Measurements from ENCODE around the gene RAB40C. TPM values are rescaled to one million over a fixed set of nuclear protein-coding genes. Genes with fewer than 3 reads are reported as not detected.

The RAB40C gene
- total RNA-seq, 2 donors from 2014 or later, result 15.0 to 15.3 TPM

- DNase-seq (no peak), ATAC-seq (replicated peaks in 1 of 2) (no peak)
- H3K27me3 Mint-ChIP-seq (ENCODE audit: low read depth), result no peaks in the 10 kb centered on the region
- H3K9me3 Mint-ChIP-seq, result no peaks in the 10 kb centered on the region
- no peaks in the 10 kb centered on the region for H3K36me3 Mint-ChIP-seq (ENCODE audit: insufficient read depth in 2 of 2)
- no peak overlapping the region for H3K27ac Mint-ChIP-seq
- no peak overlapping the region for H3K4me3 Mint-ChIP-seq
- H3K4me1 Mint-ChIP-seq (ENCODE audit: low read depth), result no peaks in the 10 kb centered on the region
Measured at GRCh38 chr16:554640-555365, 35.1 kb upstream of the RAB40C start.

DNA sequence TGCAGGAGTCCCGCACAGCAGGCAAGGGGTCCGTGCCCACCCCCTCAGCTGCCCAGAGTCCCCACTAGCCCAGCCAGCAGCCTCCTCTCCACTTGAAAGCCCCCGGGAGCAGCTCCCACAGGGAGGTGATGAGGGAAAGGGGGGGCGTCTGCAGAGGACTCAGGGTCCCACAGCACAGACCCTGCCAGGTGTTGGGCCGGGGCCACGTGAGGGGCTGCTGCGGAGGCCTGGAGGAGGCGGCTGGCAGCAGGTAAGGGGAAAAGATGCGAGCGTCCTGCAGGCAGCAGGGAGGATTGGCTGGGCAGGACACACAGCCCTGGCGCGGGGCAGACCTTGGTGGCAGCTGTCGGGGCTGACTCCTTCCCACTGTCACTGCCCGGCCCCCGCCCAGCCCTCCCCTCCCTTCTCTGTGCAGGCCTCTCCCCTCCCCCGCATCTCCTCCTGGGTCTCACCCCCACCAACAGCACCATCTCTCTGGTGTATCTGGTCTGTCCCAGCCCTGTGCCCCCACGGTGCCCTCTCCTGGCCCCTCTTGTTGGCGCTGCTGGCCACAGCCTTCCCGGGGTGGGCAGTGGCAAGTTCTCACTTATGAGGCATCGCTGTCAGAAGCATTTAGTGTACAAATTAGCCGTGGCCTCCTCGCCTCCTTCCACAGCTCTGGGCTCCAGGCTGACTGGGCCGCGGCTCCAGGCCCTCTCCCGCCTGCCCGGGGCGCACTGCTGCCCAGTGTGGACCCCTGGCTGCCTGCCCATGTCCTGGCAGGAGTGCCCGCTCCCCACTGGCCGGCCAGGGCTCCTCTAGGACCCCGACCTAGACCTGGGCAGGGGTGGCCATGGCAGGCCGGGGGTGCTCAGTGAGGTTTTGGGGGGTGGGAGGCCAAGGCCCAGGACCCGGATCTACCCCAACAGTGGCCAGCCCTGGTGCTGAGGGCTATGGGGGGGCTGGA lies 34.1 kb upstream of the RAB40C start:
- Mint-ChIP-seq H3K36me3 (ENCODE audit: insufficient read depth in 2 of 2) (no peaks in the 10 kb centered on the region), H3K4me1 (ENCODE audit: low read depth) (no peaks in the 10 kb centered on the region), H3K27me3 (ENCODE audit: low read depth) (no peaks in the 10 kb centered on the region), H3K4me3 (no peak overlapping the region), H3K9me3 (no peaks in the 10 kb centered on the region), H3K27ac (no peak overlapping the region)
- ATAC-seq (replicated peaks in 1 of 2) (no peak), DNase-seq (no peak)

DNA sequence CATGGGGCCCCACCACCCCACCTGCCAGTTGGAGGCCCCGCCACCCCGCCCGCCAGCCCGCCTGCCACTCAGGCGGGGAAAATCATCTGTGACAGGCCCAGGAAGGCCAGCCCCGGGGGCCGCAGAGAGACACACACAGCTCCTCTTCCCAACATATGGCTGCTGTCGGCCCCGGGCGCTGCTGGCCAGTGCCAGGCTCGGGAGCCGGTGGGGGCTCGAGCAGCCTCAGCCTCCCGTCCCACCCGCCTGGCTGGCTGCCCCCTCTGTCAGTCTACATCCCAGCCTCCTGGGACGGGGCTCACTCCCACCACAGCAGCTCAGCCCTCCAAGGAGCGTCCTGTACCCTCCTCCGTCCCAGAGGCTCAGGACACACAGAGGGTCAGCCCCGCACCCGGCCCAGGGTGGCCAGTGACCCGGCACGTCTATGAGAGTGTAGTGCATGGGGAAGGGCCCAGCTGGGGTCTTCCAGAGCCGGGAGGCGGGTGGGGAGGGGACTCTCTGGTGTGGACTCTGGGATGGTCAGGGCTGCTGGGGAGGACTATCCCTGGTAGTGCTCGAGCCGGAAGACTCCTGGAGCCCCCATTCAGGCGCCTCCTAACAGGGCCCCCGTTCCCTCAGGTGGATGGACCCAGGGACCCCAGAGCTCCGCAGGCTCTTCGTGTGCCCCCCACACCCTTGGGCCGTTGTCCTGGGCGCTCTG lies 33.2 kb upstream of the RAB40C start:
- Mint-ChIP-seq H3K4me3 (no peak overlapping the region), H3K27ac (no peak overlapping the region), H3K4me1 (ENCODE audit: low read depth) (no peaks in the 10 kb centered on the region), H3K36me3 (ENCODE audit: insufficient read depth in 2 of 2) (no peaks in the 10 kb centered on the region), H3K9me3 (no peaks in the 10 kb centered on the region), H3K27me3 (ENCODE audit: low read depth) (no peaks in the 10 kb centered on the region)
- ATAC-seq (replicated peaks in 1 of 2), result no peak
- no peak for DNase-seq

DNA sequence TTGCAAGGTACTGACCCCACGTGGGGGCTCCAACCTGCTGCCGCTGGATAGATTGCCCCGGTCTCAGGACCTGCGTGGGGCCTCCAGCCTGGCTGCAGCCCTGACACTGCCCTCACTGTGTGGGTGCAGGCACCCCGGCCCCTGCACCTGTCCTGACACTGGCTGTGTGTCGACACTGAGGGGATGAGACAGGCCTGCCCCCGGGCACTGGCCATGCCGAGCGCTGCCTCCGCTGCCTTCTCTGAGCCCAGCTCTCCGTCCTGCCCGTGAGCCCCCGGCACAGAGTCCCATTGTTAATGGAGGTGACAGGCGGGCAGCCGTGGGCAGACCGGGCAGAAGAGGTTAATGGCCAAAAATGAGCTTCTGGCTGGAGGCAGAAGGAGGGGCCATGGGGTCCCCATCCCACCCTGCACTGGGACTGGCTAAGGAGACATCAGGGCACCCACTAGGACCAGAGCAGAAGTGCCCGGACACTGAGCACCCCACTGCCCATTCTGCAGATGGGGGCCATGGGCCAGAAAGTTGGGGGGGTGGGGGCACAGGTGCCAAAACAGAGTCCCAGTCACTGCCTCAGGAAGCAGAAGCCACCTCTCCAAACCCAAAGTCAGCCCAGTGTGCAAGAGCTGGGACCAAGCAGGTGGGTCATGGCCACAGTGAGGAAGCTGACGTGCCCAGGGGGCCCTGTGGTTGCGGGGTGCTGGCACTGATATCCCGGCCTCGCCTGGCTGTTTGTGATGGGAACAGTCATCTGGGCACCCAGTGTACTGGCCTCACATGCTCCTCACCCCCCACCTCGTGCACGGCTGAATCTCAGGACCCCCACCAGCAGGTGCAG lies 32.2 kb upstream of the RAB40C start:
- Mint-ChIP-seq H3K36me3 (ENCODE audit: insufficient read depth in 2 of 2) (no peaks in the 10 kb centered on the region), H3K27ac (no peak overlapping the region), H3K9me3 (no peaks in the 10 kb centered on the region), H3K4me1 (ENCODE audit: low read depth) (no peaks in the 10 kb centered on the region), H3K27me3 (ENCODE audit: low read depth) (no peaks in the 10 kb centered on the region), H3K4me3 (no peak overlapping the region)
- ATAC-seq (replicated peaks in 1 of 2) (no peak), DNase-seq (no peak)

DNA sequence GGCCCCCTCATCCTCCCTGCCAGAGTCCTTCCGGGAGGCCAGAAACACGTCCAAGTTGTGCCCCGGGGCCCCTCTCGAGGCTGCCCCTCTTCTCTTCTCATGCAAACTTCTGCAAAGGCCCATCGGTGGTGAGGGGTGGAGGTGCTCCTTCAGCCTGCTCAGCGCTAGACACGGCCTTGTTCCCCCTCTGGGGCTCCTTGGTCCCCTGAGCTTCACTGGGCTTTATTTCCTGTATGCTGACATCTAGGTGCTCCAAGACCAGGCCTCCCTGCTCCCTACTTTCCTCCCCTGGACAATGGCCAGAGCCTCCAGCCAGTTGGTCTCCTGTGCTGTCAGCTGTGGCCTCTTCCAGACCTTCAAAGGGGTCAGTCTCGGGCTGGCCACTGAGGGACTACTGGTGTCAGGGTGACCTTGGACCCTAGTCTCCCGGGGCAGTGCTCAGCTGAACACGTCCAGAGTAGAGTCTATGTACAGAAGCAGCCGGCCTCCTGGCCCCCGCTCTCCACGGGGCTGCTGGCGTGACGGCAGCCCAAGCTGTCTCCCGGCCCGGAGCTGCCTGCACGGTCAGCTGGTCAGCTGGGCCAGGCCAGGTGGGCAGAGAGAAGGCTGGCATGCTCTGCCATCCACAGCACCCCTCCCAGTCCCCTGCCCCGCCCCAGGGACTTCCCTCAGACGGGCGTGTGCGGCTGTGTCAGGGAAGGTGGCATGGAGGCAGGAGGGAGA lies 31.4 kb upstream of the RAB40C start:
- ATAC-seq (replicated peaks in 1 of 2), result no peak

DNA sequence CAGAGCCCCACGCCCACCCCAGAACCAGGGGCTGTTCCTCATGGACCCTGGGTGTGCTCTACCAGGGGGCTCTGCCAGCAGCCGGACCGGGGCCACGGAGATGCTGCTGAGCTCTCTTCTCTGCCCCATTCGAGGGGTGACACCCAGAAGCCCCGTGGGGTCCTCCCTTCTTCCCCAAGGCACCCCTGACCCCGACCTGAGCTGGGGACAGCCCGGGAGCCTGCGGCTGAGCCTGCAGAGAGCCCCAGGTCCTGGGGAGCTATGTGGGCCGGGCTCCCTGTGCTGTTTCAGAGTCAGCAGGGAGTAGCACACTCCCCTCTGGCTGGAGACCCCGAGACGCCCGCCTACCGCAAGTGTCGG lies 30.9 kb upstream of the RAB40C start:
- no peak overlapping the region for H3K27ac Mint-ChIP-seq
- no peak overlapping the region for H3K4me3 Mint-ChIP-seq
- H3K36me3 Mint-ChIP-seq (ENCODE audit: insufficient read depth in 2 of 2), result no peaks in the 10 kb centered on the region
- ATAC-seq (replicated peaks in 1 of 2) (no peak), DNase-seq (no peak)
- no peaks in the 10 kb centered on the region for H3K9me3 Mint-ChIP-seq
- no peaks in the 10 kb centered on the region for H3K27me3 Mint-ChIP-seq (ENCODE audit: low read depth)
- H3K4me1 Mint-ChIP-seq (ENCODE audit: low read depth), result no peaks in the 10 kb centered on the region

More for the DNA sequence above, 31.4 kb upstream of the RAB40C start:
- no peaks in the 10 kb centered on the region for H3K27me3 Mint-ChIP-seq (ENCODE audit: low read depth)
- no peak for DNase-seq
- H3K27ac Mint-ChIP-seq, result no peak overlapping the region
- H3K36me3 Mint-ChIP-seq (ENCODE audit: insufficient read depth in 2 of 2), result no peaks in the 10 kb centered on the region
- H3K9me3 Mint-ChIP-seq, result no peaks in the 10 kb centered on the region
- no peak overlapping the region for H3K4me3 Mint-ChIP-seq
- H3K4me1 Mint-ChIP-seq (ENCODE audit: low read depth), result no peaks in the 10 kb centered on the region

DNA sequence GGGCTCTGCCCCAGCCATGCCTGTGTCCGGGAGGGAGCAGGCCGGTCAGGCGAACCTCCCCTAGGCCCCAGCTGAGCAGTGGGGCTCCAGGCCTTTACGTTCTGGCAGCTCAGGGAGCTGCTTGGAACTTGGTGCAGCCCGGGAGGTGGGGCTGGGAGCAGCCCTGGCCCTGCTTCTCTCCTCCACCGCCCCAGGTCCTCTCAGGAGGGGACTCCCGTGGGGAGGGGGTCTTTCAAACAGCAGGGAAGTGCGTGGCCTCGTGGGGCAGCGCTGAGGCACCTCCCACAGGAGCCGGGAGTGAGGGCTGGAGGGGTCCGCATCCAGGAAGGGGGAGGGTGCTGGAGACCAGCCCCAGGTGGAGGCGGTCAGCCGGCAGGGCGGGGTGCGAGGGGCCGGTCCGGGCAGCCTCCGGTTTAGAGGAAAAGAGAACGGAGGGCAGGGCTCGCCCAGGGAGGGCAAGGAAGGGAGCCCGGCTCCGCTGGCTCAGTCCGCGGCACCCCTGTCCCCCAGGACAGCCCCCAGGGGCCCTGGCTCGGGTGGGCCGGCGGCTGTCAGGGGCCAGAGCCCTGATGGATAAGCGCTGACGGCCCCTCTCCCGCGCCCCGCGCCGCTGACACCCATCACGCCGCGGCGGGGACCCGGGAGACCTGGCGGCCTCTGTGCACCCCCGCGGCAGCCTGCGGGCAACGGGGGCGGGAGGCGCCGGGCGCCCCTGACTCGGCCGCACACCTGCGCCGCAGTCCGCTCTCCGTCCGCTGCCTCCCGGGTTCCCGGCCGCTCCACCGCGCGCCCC lies 30.3 kb upstream of the RAB40C start:
- no peak for DNase-seq
- Mint-ChIP-seq H3K27ac (no peak overlapping the region), H3K27me3 (ENCODE audit: low read depth) (no peaks in the 10 kb centered on the region), H3K4me3 (peak overlapping the region in 1 of 2 donors; percentile 46), H3K4me1 (ENCODE audit: low read depth) (no peaks in the 10 kb centered on the region), H3K9me3 (no peaks in the 10 kb centered on the region), H3K36me3 (ENCODE audit: insufficient read depth in 2 of 2) (no peaks in the 10 kb centered on the region)
- ATAC-seq (replicated peaks in 1 of 2), result no peak

- H3K9me3 Mint-ChIP-seq, result no peaks in the 10 kb centered on the region
- H3K27ac Mint-ChIP-seq, result no peak within 1 kb of the TSS
- no peaks in the 10 kb centered on the region for H3K36me3 Mint-ChIP-seq (ENCODE audit: insufficient read depth in 2 of 2)
- DNase-seq (no peak), ATAC-seq (replicated peaks in 1 of 2) (no peak)
- no peaks in the 10 kb centered on the region for H3K27me3 Mint-ChIP-seq (ENCODE audit: low read depth)
- no peaks in the 10 kb centered on the region for H3K4me1 Mint-ChIP-seq (ENCODE audit: low read depth)
- peak within 1 kb of the TSS in 1 of 2 donors; percentile 46 for H3K4me3 Mint-ChIP-seq
Measured at GRCh38 chr16:560204-560700, 29.6 kb upstream of the RAB40C start, which contains the start of gene PRR35. Gene PRR35 (plus strand): TSS chr16:560394. CDS start chr16:563295, 2,901 bp downstream.

DNA sequence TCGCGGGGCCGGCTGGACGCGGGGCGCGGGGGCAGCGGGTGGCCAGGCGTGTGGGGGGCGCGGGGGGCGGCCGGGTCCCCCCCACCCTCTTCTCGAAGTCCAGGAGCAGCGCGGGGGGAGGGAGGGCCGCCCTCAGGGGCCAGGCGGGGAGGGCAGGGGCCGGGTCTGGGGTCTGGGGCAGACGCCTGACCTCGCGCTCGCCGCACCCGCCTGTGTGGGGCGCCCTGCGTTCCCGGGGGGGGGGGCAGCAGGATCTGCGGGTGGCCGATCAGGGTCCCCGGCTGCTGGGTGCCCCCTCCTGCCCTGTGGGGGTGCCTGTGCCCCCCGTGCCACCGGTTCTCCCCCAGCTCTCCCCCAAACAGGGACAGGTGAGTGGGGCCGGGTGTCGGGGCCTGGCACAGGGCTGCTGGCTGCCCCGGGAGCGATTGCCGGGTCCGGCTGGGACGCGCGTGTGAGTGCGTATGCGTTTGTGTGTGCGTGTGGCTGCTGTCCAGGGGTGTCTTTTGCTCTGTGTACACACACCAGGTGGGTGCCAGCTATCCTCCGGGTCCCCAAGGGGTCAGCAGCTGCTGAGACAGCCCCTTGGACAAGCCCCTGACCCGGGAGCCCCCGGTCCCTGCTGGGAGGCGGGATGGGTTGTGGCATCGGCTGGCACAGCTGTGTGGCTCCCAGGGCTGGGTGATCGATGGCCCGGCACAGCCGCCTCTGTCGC lies 29.0 kb upstream of the RAB40C start:
- ATAC-seq (replicated peaks in 1 of 2), result no peak
- Mint-ChIP-seq H3K4me1 (ENCODE audit: low read depth) (no peaks in the 10 kb centered on the region), H3K27ac (no peak overlapping the region), H3K36me3 (ENCODE audit: insufficient read depth in 2 of 2) (no peaks in the 10 kb centered on the region), H3K27me3 (ENCODE audit: low read depth) (no peaks in the 10 kb centered on the region), H3K9me3 (no peaks in the 10 kb centered on the region), H3K4me3 (no peak overlapping the region)
- no peak for DNase-seq

GRCh38 chr16:561413-561794 lies 28.5 kb upstream of the RAB40C start:
- H3K27ac Mint-ChIP-seq, result no peak overlapping the region
- DNase-seq, result no peak
- no peaks in the 10 kb centered on the region for H3K36me3 Mint-ChIP-seq (ENCODE audit: insufficient read depth in 2 of 2)
- peaks cover 2% of the 10 kb centered on the region for H3K4me1 Mint-ChIP-seq (ENCODE audit: low read depth)
- H3K9me3 Mint-ChIP-seq, result no peaks in the 10 kb centered on the region
- ATAC-seq (replicated peaks in 1 of 2), result no peak
- no peaks in the 10 kb centered on the region for H3K27me3 Mint-ChIP-seq (ENCODE audit: low read depth)
- no peak overlapping the region for H3K4me3 Mint-ChIP-seq

All from activated T-cell treated with anti-CD3 and anti-CD28 coated beads, Interleukin-2, amount 50 U/mL, for 72 hours (primary cell).